Dedifferentiated amniotic fluid mesenchymal stem cell (primary cell): ENCODE results near the gene IGFL2.
"Not testable (repeated sequence)": the region's sequence is repeated elsewhere in the genome, so short reads cannot be mapped to it uniquely, and the experiment has no call there.

Experiments used
- DNase-seq: peaks from one replicate; pipeline ENCODE4 v3.0.0-alpha.2; 2016; ENCODE audit errors: extremely low spot score

The IGFL2 gene

GRCh38 chr19:46142294-46142693, 5.7 kb upstream of the IGFL2 start:
- DNase-seq: no peak

DNA sequence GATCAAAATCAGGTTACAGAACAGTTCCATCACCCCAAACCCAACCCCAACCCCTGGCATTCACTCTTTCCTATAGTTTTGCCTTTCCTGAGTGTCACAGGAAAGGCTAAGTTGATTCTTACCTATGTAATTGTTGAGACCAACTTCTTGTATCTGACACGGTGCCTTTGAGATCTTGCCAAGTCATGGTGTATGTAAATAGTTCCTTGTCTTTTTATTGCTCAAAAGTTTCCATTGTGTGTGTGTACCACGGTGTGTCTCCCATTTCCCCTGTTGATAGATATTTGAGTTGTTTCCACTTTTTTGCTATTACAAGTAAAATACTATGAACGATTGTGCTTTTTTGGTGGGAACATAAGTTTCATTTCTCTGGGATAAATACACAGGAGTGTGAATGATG, 3.3 kb upstream of the IGFL2 start:
- no peak for DNase-seq

DNA sequence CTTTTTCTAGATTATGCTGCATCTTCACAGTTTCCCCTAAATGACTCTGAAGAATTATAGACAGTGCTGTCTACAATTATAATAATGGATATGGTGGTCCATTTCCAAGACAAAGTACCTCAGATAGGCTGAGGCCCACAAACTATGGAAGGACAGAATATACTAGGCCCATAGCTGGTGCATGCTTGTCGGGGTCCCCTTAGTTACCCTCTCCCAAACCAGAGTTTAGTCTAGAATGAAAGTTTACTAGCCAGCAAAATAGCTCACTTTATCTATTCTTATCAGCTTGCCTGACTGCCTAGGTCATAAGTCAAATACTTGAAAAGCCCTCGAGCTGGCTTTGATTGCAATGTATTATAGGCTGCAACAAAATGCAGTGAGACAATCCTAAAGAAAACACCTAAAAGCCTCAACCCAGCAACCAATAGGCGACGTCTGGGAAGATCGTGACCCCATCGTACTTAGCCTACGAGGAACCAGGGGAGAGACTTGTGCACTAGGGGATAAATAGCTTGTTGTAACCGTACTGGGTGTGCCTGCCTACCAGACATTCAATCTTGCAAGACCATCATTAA, 785 bp upstream of the IGFL2 start:
- DNase-seq: no peak

DNA sequence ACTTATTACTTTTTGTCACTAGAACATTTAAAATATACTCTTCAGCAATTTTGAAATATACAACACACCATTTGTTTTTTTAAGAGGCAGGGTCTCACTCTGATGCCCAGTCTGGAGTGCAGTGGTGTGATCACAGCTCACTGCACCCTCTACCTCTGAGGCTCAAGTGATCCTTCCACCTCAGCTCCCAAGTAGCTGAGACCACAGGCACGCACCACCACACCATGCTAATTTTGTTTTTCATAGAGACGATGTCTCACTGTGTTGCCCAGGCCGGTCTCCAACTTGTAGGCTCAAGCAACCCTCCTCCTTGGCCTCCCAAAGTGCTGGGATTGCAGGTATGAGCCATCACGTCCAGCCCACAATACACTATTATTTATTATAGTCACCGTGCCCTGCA, 2.6 kb downstream of the IGFL2 start:
- DNase-seq: no peak

DNA sequence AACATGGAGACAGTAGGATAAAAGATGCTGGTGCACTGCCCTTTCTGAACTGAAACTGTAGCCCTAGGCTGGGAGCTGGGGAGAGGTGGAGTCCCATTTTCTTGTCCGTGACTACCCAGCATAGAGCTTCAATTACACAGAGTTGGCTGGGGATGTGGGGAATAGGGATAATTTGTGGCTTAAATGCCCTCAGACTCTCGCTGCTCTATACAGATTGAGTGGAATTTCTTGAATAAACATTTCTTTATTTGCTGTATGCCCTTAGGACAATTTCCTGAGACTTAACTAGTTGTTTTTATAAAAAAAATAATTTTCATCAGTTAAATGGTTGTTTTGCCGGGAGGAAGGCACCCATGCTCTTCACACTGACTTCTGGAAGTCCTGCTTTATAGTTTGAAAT, 7.2 kb downstream of the IGFL2 start:
- peak; percentile 38 for DNase-seq

DNA sequence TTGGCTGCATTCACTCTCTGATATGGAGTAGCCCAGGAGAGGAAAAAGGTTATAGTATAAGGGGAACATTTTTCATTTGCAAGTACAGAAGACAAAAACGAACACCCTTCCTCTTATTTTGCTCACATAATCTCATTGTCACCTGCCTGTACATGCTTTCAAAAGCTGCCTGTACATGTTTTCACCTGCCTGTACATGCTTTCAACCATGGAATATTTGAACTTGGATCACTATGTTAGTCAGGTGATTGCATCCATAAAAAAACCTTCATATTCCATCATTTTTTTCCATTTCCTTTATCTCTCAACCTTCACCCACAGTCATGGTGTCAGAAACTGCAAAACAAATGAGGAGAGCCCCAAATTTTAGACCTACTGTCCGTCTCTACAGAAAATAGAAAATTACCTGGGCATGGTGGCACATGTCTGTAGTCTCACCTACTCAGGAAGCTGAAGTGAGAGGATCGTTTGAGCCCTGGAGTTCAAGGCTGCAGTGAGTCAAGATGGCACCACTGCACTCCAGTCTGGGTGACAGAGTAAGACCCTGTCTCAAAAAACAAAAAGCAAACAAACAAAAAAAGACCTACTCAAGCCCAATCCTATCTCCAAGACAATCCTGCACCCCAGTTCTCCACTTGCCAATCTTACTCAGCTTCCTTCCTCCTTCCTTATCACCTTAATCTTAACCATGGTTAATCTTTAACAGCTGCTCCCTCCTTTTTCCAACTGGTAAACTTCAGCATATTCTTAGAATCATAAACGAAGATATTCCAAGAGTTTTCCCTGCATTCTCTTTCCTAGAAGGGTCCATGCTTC, 11.6 kb downstream of the IGFL2 start:
- DNase-seq: no peak

DNA sequence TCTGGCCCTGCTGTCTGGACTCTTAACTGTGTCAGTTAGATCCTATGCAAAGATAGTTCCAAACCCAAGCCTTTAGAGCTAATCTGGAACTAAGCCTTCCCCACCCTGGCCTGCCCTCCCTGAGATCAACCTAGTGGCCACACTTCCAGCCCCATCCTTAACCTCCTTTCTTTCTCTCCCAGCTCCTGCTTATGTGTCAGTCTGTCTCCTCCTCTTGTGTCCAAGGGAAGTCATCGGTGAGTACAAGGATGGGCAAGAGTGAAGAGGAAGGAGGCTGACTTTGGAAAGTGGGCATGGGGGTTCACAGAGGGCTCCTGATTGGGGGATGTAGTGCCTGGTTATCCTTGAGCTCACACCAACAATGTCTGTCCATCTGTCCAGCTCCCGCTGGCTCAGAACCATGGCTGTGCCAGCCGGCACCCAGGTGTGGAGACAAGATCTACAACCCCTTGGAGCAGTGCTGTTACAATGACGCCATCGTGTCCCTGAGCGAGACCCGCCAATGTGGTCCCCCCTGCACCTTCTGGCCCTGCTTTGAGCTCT, 12.3 kb downstream of the IGFL2 start:
- no peak for DNase-seq

GRCh38 chr19:46161642-46162257, 13.7 kb downstream of the IGFL2 start:
- not testable (repeated sequence) for DNase-seq

- DNase-seq: no peak
Observed at GRCh38 chr19:46162731-46163130, 14.7 kb downstream of the IGFL2 start.

GRCh38 chr19:46173886-46174480, 25.9 kb downstream of the IGFL2 start:
- DNase-seq: no peak

DNA sequence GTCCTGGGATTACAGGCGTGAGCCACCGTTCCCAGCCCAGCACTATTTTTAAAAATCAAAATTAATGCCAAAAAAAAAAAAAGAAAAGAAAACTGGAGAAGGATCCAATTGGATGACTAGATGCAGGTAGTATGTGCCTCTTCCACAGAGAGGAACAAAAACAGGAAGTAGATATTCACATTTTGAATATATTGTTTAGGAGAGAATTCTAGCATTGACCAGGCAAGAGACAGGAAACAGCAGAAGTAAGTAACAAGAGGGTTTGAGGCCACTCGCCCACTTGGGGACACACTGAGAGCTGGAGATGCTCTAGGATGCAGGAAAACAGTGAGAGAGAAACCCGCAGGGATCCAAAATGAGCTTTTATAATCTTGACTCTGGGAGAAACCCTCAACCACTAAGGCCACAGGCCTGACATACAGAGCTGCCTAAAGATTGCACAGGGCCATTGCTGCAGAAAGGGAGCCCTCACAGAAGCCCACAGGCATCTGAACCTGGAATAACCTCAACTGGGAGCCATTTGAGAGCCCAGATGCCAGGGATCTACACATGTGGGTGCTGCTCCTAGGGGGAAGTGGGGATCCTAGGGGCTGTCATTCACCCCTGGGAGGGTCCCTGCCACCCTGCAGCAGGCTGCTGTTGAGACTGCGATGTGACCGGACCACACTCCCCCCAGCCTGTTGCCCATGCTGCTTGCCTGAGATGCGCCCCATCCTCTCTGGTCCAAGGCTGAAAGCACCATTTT, 28.2 kb downstream of the IGFL2 start:
- no peak for DNase-seq

- no peak for DNase-seq
Observed at GRCh38 chr19:46179076-46179759, 31.2 kb downstream of the IGFL2 start.

GRCh38 chr19:46180701-46181387, 32.8 kb downstream of the IGFL2 start:
- DNase-seq: no peak

DNA sequence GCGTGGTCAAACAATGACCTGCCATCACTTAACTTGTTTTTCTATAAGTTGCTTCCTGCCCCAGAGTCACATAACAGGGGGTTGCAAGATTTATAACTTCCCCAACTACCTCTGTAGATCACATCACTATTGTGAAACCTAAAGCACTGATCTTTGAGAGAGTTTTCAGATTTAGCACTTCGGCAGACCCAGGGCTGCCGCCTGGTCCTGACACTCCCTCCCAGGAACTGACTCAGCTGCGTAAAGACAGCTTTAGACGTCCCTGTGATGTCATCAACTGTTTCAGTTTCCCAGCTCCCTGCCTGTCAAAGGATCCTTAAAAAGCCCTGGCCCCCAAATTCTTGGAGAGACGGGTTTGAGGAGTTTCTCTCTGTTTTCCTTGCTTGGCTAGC, 33.3 kb downstream of the IGFL2 start:
- no peak for DNase-seq

- no peak for DNase-seq
Observed at GRCh38 chr19:46182476-46182875, 34.4 kb downstream of the IGFL2 start.

DNA sequence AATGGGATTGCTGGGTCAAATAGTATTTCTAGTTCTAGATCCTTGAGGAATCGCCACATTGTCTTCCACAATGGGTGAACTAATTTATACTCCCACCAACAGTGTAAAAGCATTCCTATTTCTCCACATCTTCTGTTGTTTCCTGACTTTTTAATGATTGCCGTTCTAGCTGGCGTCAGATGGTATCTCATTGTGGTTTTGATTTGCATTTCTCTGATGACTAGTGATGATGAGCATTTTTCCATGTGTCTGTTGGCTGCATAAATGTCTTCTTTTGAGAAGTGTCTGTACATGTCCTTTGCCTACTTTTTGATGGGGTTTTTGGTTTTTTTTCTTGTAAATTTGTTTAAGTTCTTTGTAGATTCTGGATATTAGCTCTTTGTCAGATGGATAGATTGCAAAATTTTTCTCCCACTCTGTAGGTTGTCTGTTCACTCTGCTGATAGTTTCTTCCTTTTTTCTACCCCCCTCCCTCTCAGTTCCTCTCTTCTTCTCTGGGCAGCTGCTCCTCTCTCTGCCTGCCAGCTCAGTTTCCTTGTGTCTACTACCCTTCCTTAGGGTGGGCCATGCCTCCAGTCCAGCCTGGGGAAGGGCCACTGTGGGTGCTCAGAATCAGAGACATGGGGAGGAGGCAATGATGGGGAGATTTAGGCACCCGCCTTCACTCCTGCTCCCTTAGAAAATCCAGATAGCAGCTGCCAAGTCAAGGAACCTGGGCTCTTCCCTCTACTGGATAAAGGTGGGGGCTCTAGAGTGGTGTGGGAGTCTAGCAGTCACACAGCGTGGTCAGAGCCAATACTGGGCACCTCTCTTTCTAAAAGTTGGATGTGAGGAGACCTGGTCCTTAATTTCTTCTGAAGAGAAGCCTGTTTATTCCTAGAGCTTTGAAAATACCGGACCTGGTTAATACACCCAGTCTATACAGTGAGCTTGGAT, 37.0 kb downstream of the IGFL2 start:
- not testable (repeated sequence) for DNase-seq

GRCh38 chr19:46186101-46186716, 38.2 kb downstream of the IGFL2 start:
- DNase-seq: no peak

- no peak for DNase-seq
Observed at GRCh38 chr19:46186717-46187101, 38.7 kb downstream of the IGFL2 start.
